A549 (cell line): ENCODE data around the gene IGFBP5.

ENCODE experiments used
- EP300 ChIP-seq, 2 experiments: fragments of >200 bp; sonication (Bioruptor Twin); formaldehyde crosslinking; IDR thresholded peaks; 2 replicates in 1 of 2; 3 replicates in 1 of 2; pipeline ENCODE4 v1.6.1; 2016 to 2017
- JUN ChIP-seq, 2 experiments: fragments of >200 bp; sonication (Bioruptor Twin); formaldehyde crosslinking; IDR thresholded peaks; 2 replicates in 1 of 2; 3 replicates in 1 of 2; pipeline ENCODE4 v1.6.1; 2016 to 2017
- MAFK ChIP-seq: fragments of 450-650 bp; IDR thresholded peaks from 2 replicates; pipeline ENCODE4 v1.6.1; 2014; ENCODE audit not compliant: partially characterized antibody
- MAZ ChIP-seq: fragments of 150-350 bp; IDR thresholded peaks from 2 replicates; pipeline ENCODE4 v1.6.1; 2014; ENCODE audit warnings: antibody characterized with exemption, low read depth, low read length, borderline replicate concordance
- MYC ChIP-seq: IDR thresholded peaks from 2 replicates; pipeline ENCODE4 v1.6.1; 2012; ENCODE audit warnings: mild to moderate bottlenecking, inconsistent platforms, low read length, improper control_type of control experiment, borderline replicate concordance
- NPAS2 ChIP-seq: fragments of 250-450 bp; sonication (Bioruptor Pico); IDR thresholded peaks from 2 replicates; pipeline ENCODE4 v1.8.0; 2022; ENCODE audit warnings: mild to moderate bottlenecking, moderate library complexity, borderline replicate concordance
- POLR2A ChIP-seq: IDR thresholded peaks from 2 replicates; pipeline ENCODE4 v1.6.1; 2012; ENCODE audit warnings: mild to moderate bottlenecking, low read length
- RAD21 ChIP-seq, 2 experiments: fragments of >200 bp in 1 of 2; sonication (Bioruptor Twin) in 1 of 2; formaldehyde crosslinking in 1 of 2; IDR thresholded peaks in 1 of 2; conservative IDR thresholded peaks in 1 of 2; 2 replicates in 1 of 2; 3 replicates in 1 of 2; pipeline ENCODE4 v1.6.1; 2012 to 2018; ENCODE audit warnings: inconsistent platforms in 1 of 2
- RNF2 ChIP-seq: fragments of 200-600 bp; sonication (generic); IDR thresholded peaks from 2 replicates; pipeline ENCODE4 v1.6.1; 2016; ENCODE audit warnings: low read depth, mild to moderate bottlenecking, antibody characterized with exemption, moderate library complexity, borderline replicate concordance
- TP53 ChIP-seq: fragments of 250-450 bp; sonication (Bioruptor Pico); IDR thresholded peaks from 2 replicates; pipeline ENCODE4 v1.5.0; 2021; ENCODE audit warnings: mild to moderate bottlenecking, moderate library complexity
- ZFP36 ChIP-seq: fragments of 450-650 bp; IDR thresholded peaks from 2 replicates; pipeline ENCODE4 v1.6.1; 2014; ENCODE audit warnings: borderline replicate concordance; ENCODE audit not compliant: partially characterized antibody
- TF ChIP-seq, protein P1 (sequence below): fragments of >200 bp; sonication (Bioruptor Twin); formaldehyde crosslinking; IDR thresholded peaks from 3 replicates; pipeline ENCODE4 v1.5.1; 2016
- TF ChIP-seq, protein P2 (sequence below): IDR thresholded peaks from 2 replicates; pipeline ENCODE4 v1.6.1; 2012
- TF ChIP-seq, protein P3 (sequence below): fragments of 200-600 bp; sonication (generic); IDR thresholded peaks from 2 replicates; pipeline ENCODE4 v1.6.1; 2016; ENCODE audit warnings: antibody characterized with exemption, mild to moderate bottlenecking, moderate library complexity

DNA sequence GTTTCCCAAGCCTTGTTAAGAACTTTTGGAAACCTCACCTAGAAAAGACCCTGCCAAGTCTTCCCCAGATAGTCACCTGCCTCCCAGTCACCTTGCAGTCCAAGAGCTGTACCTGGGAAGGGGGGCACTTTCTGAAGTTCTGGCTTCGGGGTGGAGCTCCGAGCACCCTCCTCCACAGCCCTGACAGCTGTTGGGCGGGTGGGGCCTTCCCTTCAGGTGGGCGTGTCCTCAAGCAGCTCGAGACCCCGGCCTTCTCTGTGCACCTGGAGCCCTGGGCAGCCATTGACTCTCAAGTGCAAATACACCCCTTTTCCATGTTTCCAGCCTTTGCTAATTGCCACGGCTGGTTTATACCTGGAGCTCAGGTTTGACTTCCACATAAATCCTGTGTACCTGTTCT lies 37.0 kb upstream of the IGFBP5 start:
- TF ChIP-seq, protein P1, sequence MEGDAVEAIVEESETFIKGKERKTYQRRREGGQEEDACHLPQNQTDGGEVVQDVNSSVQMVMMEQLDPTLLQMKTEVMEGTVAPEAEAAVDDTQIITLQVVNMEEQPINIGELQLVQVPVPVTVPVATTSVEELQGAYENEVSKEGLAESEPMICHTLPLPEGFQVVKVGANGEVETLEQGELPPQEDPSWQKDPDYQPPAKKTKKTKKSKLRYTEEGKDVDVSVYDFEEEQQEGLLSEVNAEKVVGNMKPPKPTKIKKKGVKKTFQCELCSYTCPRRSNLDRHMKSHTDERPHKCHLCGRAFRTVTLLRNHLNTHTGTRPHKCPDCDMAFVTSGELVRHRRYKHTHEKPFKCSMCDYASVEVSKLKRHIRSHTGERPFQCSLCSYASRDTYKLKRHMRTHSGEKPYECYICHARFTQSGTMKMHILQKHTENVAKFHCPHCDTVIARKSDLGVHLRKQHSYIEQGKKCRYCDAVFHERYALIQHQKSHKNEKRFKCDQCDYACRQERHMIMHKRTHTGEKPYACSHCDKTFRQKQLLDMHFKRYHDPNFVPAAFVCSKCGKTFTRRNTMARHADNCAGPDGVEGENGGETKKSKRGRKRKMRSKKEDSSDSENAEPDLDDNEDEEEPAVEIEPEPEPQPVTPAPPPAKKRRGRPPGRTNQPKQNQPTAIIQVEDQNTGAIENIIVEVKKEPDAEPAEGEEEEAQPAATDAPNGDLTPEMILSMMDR = no peak
- no peak for TF ChIP-seq MAFK
- no peak for TF ChIP-seq RNF2
- no peak for TF ChIP-seq POLR2A
- TF ChIP-seq, protein P2, sequence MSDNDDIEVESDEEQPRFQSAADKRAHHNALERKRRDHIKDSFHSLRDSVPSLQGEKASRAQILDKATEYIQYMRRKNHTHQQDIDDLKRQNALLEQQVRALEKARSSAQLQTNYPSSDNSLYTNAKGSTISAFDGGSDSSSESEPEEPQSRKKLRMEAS = no peak
- no peak for TF ChIP-seq EP300 (IDR thresholded peaks at IDR 0.05)
- no peak for TF ChIP-seq MAZ
- TF ChIP-seq ZFP36 = no peak
- no peak for TF ChIP-seq TP53
- no peak for TF ChIP-seq NPAS2 (CRISPR knock-in tag)
- TF ChIP-seq JUN (IDR thresholded peaks at IDR 0.05) = no peak
- no peak for TF ChIP-seq RAD21 (conservative IDR thresholded peaks at IDR 0.05 in 1 of 2, IDR thresholded peaks at IDR 0.05 in 1 of 2)
- TF ChIP-seq MYC = no peak
- TF ChIP-seq, protein P3, sequence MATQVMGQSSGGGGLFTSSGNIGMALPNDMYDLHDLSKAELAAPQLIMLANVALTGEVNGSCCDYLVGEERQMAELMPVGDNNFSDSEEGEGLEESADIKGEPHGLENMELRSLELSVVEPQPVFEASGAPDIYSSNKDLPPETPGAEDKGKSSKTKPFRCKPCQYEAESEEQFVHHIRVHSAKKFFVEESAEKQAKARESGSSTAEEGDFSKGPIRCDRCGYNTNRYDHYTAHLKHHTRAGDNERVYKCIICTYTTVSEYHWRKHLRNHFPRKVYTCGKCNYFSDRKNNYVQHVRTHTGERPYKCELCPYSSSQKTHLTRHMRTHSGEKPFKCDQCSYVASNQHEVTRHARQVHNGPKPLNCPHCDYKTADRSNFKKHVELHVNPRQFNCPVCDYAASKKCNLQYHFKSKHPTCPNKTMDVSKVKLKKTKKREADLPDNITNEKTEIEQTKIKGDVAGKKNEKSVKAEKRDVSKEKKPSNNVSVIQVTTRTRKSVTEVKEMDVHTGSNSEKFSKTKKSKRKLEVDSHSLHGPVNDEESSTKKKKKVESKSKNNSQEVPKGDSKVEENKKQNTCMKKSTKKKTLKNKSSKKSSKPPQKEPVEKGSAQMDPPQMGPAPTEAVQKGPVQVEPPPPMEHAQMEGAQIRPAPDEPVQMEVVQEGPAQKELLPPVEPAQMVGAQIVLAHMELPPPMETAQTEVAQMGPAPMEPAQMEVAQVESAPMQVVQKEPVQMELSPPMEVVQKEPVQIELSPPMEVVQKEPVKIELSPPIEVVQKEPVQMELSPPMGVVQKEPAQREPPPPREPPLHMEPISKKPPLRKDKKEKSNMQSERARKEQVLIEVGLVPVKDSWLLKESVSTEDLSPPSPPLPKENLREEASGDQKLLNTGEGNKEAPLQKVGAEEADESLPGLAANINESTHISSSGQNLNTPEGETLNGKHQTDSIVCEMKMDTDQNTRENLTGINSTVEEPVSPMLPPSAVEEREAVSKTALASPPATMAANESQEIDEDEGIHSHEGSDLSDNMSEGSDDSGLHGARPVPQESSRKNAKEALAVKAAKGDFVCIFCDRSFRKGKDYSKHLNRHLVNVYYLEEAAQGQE = no peak
